ENCODE data around the gene SFT2D1.

SFT2D1 gene

DNA sequence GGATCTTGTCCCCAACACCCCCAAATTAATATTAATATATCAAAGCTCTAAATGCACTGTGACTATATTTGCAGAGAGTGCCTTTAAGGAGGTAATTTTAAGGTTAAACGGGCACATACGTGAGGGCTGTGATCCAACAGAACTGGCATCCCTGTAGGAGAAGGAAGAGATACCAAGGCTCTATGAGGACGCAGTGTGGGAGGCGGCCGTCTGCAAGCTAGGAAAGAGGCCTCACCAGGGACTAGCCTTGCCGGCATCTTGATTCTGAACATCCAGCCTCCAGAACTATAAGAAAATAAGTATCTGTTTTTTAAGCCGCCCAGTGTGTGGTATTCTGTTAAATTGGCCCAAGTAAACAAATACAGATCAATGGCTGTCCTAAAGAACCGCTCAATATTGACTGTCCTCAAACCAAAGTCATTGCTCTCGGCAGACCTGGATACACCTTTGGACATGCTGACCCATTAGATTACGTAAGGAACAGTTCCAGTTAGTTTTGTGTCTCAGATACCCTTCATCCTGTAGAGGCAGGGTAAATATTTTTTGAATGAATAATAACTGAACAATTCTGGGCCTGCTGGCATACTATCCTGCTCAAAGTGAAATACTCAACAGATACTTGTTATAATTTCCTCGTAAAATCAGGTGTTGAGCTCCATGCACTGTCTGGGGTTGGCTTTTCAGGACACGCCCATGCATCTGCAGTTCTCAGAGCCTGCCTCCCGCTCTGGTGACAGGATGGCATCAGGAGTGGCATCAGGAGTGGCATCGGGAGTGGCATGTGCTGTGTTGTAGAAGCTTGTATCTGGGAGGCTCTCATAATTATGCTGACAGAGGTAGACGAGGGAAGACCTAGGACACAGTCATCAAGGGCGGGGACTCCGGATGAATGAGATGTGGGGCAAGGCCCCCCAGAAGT, 40.5 kb downstream of the SFT2D1 start:
- TF ChIP-seq, protein P1, sequence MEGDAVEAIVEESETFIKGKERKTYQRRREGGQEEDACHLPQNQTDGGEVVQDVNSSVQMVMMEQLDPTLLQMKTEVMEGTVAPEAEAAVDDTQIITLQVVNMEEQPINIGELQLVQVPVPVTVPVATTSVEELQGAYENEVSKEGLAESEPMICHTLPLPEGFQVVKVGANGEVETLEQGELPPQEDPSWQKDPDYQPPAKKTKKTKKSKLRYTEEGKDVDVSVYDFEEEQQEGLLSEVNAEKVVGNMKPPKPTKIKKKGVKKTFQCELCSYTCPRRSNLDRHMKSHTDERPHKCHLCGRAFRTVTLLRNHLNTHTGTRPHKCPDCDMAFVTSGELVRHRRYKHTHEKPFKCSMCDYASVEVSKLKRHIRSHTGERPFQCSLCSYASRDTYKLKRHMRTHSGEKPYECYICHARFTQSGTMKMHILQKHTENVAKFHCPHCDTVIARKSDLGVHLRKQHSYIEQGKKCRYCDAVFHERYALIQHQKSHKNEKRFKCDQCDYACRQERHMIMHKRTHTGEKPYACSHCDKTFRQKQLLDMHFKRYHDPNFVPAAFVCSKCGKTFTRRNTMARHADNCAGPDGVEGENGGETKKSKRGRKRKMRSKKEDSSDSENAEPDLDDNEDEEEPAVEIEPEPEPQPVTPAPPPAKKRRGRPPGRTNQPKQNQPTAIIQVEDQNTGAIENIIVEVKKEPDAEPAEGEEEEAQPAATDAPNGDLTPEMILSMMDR (IDR thresholded peaks at IDR 0.05; ENCODE audit: borderline replicate concordance, control extremely low read depth, extremely low read depth, insufficient read depth, missing control alignments): no peak
- no peak for DNase-seq (ENCODE audit: low spot score)
- in situ Hi-C loops (cut with MboI; ENCODE audit: low sequenced_read_pairs, unreplicated experiment): no loop called here

DNA sequence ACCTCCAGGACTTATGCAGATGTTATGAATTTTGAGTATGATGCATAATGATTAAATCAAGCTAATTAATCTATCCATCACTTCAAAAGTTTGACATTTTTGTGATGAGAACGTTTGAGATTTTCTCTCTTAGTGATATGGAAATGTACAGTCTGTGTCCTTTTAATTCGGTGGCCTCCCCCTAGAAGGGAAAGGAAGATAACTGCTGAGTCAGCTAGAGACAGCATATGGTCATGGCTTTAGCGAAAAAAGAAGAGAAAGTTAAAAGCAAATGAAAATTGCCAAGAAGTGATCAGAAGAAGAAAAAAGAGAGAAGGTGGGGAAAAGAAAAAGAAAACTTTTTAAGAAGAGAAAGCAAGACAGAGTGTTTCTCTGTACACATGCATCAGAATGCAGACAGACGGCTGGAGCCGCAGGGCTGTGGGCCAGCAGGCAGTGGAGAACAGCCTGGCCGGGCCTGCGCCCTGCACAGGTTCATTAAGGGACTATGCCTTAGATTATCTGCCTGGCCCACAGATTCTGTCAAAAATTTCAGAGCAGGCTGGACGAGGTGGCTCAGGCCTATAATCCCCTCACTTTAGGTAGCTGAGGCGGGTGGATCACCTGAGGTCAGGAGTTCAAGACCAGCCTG, 41.9 kb downstream of the SFT2D1 start:
- DNase-seq (ENCODE audit: low spot score): no peak
- TF ChIP-seq, protein P1 (IDR thresholded peaks at IDR 0.05; ENCODE audit: borderline replicate concordance, control extremely low read depth, extremely low read depth, insufficient read depth, missing control alignments): no peak
- in situ Hi-C loops (cut with MboI; ENCODE audit: low sequenced_read_pairs, unreplicated experiment): no loop called here

DNA sequence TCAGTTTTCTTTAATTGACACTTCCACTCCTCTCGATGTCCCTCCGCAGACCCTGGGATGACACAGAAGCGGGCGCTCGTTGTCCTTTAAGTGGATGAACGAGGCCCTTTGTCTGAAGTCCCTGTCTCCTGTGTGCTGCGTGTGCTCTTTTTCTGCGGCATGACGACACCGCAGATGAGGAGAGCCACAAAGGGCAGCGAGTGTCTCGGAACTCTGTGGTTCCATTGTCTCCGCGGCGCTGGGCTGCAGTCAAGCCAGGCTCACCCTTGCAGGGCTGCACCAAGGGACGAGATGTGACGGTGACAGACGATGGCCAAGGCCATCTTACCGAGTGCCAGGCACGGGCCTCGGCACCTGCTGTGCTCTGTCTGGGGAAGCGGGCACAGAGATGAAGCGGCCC, 44.7 kb downstream of the SFT2D1 start:
- DNase-seq (ENCODE audit: low spot score): no peak
- TF ChIP-seq, protein P1 (IDR thresholded peaks at IDR 0.05; ENCODE audit: borderline replicate concordance, control extremely low read depth, extremely low read depth, insufficient read depth, missing control alignments): no peak
- in situ Hi-C loops (cut with MboI; ENCODE audit: low sequenced_read_pairs, unreplicated experiment): no loop called here

DNA sequence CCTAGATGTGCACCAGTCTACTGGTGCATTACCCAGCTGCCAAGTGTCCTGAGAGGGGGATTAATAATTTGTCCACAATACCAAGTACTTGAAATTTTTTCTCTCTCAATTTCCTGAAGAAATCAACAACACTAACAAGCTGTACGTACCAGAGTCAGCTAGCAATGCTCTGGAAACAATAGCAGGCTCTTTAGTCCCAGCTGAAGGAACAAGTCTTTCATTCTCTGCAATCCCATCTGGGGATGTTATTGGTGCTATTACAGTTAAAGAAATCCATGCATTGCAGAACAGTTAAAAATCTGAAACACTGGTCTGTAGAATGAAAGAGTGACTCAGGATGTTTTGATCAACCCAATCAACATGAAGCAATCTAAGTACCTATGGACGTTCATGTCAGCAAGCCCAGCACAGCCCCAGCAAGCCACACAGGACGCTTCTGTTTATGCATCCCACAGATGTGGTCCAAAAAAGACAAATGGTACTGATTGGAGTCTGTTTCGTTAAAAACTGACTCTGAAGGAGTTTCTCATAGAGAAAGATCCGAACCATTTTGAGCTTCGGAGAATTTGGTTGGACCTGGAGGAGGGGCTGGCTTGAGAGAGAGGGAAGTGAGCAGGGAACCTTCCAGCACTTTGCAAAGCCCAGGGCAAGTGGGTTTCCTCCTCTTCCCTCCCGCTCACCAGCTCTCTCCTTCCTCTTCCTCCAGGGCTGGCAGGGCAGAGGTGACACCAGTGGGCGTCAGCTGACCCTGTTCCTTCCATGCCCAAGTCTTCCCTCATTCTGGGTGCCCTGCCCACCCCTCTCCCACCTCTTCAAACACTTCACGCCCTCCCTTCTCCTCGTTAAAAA, 46.1 kb downstream of the SFT2D1 start:
- in situ Hi-C loops (cut with MboI; ENCODE audit: low sequenced_read_pairs, unreplicated experiment): no loop called here
- DNase-seq (ENCODE audit: low spot score): no peak
- TF ChIP-seq, protein P1 (IDR thresholded peaks at IDR 0.05; ENCODE audit: borderline replicate concordance, control extremely low read depth, extremely low read depth, insufficient read depth, missing control alignments): no peak

DNA sequence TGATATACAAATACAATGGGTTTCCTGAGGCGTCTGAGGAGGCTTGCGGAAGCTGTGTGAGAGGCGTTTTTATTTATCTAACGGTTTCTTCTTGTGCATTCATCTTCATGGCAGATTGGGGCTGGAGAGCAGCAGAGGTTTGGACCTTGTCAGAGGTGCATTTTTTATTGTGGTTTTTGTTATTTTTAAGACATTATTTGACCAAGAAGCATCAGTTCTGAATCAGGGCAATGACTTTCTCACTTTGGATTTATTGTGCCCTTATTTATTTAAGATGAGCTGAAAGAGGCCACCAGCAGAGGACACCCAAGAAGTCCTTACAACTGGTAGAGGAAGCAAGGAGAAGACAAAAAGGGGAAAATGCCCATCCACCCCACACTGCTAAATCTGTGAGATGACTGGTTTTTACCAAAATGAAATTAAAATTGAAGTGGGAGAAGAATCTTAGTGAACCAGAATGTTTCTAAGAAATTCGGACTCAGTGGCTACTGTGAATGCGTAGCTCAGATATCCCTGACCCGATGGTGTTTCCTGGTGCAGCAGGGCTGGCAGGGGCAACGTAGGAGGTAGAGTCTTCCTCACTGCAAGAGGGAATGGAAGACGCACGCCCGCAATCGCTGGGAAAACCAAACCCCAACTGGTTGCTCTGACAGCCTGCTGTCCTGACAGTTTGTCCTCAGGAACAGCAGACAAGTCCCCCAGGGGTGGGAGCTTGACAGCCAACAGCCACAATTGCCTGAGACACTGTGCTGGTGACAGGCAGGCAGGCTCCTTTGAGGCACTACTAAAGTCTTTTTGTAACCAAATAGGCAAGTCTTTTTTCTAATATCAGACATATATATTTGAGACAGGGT, 48.4 kb downstream of the SFT2D1 start:
- in situ Hi-C loops (cut with MboI; ENCODE audit: low sequenced_read_pairs, unreplicated experiment): no loop called here
- TF ChIP-seq, protein P1 (IDR thresholded peaks at IDR 0.05; ENCODE audit: borderline replicate concordance, control extremely low read depth, extremely low read depth, insufficient read depth, missing control alignments): no peak
- DNase-seq (ENCODE audit: low spot score): no peak
